GM21390 (cell line): ENCODE measurements around the gene EHD2.
"Not testable (repeated sequence)": the region's sequence is repeated elsewhere in the genome, so short reads cannot be mapped to it uniquely, and the experiment has no call there.

Experiments
- ATAC-seq: cut with Tn5 transposase; IDR thresholded peaks from one replicate; pipeline ENCODE4 v1.9.1; 2021; ENCODE audit not compliant: unreplicated experiment

EHD2 gene

GRCh38 chr19:47713046-47714021, at the start of gene EHD2:
Gene EHD2 (plus strand): TSS chr19:47713422. CDS start chr19:47716613, 3,191 bp downstream.
- no peak for ATAC-seq

- no peak for ATAC-seq
Observed at GRCh38 chr19:47663435-47663910, 49.7 kb upstream of the EHD2 start.

- ATAC-seq, result no peak
Observed at GRCh38 chr19:47663911-47664771, 49.1 kb upstream of the EHD2 start.

GRCh38 chr19:47668556-47668955, 44.7 kb upstream of the EHD2 start:
- not testable (repeated sequence) for ATAC-seq

- no peak for ATAC-seq
Observed at GRCh38 chr19:47670736-47671135, 42.5 kb upstream of the EHD2 start.

GRCh38 chr19:47671499-47671898, 41.7 kb upstream of the EHD2 start:
- no peak for ATAC-seq

GRCh38 chr19:47673426-47673825, 39.8 kb upstream of the EHD2 start:
- no peak for ATAC-seq

GRCh38 chr19:47674548-47674947, 38.7 kb upstream of the EHD2 start:
- no peak for ATAC-seq

- ATAC-seq, result no peak
Observed at GRCh38 chr19:47675271-47675670, 38.0 kb upstream of the EHD2 start.

- ATAC-seq, result no peak
Observed at GRCh38 chr19:47675859-47676258, 37.4 kb upstream of the EHD2 start.

GRCh38 chr19:47676811-47677210, 36.4 kb upstream of the EHD2 start:
- ATAC-seq, result no peak

GRCh38 chr19:47679251-47679900, 33.8 kb upstream of the EHD2 start:
- ATAC-seq, result no peak

- no peak for ATAC-seq
Observed at GRCh38 chr19:47679922-47680857, 33.0 kb upstream of the EHD2 start.

- no peak for ATAC-seq
Observed at GRCh38 chr19:47680858-47681332, 32.3 kb upstream of the EHD2 start.

- no peak for ATAC-seq
Observed at GRCh38 chr19:47681388-47681787, 31.8 kb upstream of the EHD2 start.

GRCh38 chr19:47681936-47682335, 31.3 kb upstream of the EHD2 start:
- ATAC-seq, result no peak

GRCh38 chr19:47682939-47683338, 30.3 kb upstream of the EHD2 start:
- ATAC-seq, result no peak

- no peak for ATAC-seq
Observed at GRCh38 chr19:47686679-47687450, 26.4 kb upstream of the EHD2 start.

GRCh38 chr19:47687906-47688305, 25.3 kb upstream of the EHD2 start:
- no peak for ATAC-seq
